KMS-11 (cell line): ENCODE data around the gene ZBTB20.

Experiments
- H2AFZ ChIP-seq: fragments of 200-600 bp; sonication (generic); 2 replicates; pipeline ENCODE4 v1.6.1; 2016; ENCODE audit warnings: antibody characterized with exemption, mixed run types, low read depth
- H3K27ac ChIP-seq: fragments of 200-600 bp; sonication (generic); 2 replicates; pipeline ENCODE4 v1.6.1; 2016; ENCODE audit warnings: mild to moderate bottlenecking, mixed run types
- H3K27me3 ChIP-seq: fragments of 200-600 bp; sonication (generic); 2 replicates; pipeline ENCODE4 v1.6.1; 2017; ENCODE audit warnings: mild to moderate bottlenecking, low read depth, mixed run types, moderate library complexity; ENCODE audit not compliant: insufficient read depth
- H3K36me3 ChIP-seq: fragments of 200-600 bp; sonication (generic); 2 replicates; pipeline ENCODE4 v1.6.1; 2017; ENCODE audit warnings: mild to moderate bottlenecking, mixed run types; ENCODE audit not compliant: insufficient read depth
- H3K4me1 ChIP-seq: fragments of 200-600 bp; sonication (generic); 2 replicates; pipeline ENCODE4 v1.6.1; 2016; ENCODE audit warnings: mild to moderate bottlenecking, low read depth, mixed run types; ENCODE audit not compliant: poor library complexity, severe bottlenecking
- H3K4me2 ChIP-seq: fragments of 200-600 bp; sonication (generic); 2 replicates; pipeline ENCODE4 v1.7.0; 2016; ENCODE audit warnings: mild to moderate bottlenecking, mixed run types
- H3K4me3 ChIP-seq: fragments of 200-600 bp; sonication (generic); IDR thresholded peaks from 2 replicates; pipeline ENCODE4 v1.6.1; 2017; ENCODE audit warnings: low read depth, low read length, mixed read lengths; ENCODE audit not compliant: insufficient read depth
- H3K79me2 ChIP-seq: fragments of 200-600 bp; sonication (generic); 2 replicates; pipeline ENCODE4 v1.6.1; 2016; ENCODE audit warnings: low read depth, mixed run types; ENCODE audit not compliant: insufficient read depth
- H3K9ac ChIP-seq: fragments of 200-600 bp; sonication (generic); 2 replicates; pipeline ENCODE4 v1.6.1; 2016; ENCODE audit warnings: mild to moderate bottlenecking, mixed run types
- H4K20me1 ChIP-seq: fragments of 200-600 bp; sonication (generic); 2 replicates; pipeline ENCODE4 v1.6.1; 2016; ENCODE audit warnings: mild to moderate bottlenecking, mixed run types; ENCODE audit not compliant: insufficient read depth
- TF ChIP-seq, protein P1 (sequence below): fragments of 200-600 bp; sonication (generic); conservative IDR thresholded peaks from 2 replicates; pipeline ENCODE4 v1.6.1; 2017; ENCODE audit warnings: low read depth, mild to moderate bottlenecking, antibody characterized with exemption, low read length, moderate library complexity, mixed read lengths

Gene ZBTB20

DNA sequence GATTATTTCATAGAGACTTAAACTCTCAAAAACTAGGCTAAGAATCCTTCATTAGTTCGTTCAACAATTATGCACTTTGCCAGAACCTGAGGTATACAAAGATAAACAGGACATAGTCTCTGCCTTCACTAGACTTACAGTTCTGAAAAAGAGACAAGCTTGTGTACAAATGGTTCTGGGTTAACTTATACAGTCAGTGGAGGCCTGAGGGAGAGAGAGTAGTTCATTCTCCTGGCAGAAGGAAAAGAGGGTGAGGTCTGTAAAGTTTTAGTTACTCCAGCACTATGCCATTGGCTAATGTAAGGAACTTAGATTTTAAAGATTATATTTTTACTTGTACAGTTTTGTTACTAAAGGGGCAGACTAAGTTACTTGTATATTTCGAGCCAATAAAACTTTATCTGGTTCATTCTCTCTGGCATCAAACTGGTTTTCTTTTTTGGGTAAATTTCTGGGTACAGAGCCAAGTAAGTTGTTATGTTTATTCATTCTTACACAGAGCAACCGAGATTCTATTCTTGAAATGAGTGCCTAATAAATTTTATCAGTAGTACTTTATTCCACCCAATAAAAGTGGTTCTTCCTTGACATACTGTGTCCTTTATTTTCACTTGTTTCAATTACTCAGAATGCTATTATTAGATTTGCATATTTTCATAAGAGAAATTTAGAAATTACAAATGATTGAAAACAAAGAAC, 574.6 kb downstream of the ZBTB20 start:
- H3K4me1 ChIP-seq = no peaks in the 10 kb centered on the region

DNA sequence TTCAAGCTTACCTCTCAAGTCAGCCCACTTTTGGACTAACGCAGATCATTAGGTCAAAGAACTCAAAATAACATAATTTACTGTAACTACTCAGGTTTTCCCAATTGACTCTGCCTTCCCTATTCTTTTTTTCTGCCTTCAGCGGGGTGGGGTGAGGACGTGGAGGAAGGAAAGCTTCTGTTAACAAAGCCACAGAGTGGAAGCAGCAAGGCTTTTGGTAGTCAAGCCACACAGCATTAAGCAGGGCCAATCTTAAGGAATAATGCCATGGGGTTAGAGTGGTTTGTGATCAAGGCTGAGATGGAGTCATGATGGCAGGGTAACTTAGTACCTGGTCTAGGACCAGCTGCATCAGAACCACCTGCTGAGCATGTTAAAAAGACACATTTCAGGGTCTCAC, 575.7 kb downstream of the ZBTB20 start:
- no peak overlapping the region for H3K9ac ChIP-seq
- H3K36me3 ChIP-seq = no peaks in the 10 kb centered on the region
- H4K20me1 ChIP-seq = no peaks in the 10 kb centered on the region
- TF ChIP-seq, protein P1, sequence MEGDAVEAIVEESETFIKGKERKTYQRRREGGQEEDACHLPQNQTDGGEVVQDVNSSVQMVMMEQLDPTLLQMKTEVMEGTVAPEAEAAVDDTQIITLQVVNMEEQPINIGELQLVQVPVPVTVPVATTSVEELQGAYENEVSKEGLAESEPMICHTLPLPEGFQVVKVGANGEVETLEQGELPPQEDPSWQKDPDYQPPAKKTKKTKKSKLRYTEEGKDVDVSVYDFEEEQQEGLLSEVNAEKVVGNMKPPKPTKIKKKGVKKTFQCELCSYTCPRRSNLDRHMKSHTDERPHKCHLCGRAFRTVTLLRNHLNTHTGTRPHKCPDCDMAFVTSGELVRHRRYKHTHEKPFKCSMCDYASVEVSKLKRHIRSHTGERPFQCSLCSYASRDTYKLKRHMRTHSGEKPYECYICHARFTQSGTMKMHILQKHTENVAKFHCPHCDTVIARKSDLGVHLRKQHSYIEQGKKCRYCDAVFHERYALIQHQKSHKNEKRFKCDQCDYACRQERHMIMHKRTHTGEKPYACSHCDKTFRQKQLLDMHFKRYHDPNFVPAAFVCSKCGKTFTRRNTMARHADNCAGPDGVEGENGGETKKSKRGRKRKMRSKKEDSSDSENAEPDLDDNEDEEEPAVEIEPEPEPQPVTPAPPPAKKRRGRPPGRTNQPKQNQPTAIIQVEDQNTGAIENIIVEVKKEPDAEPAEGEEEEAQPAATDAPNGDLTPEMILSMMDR = no peak
- no peak overlapping the region for H3K4me2 ChIP-seq
- H3K4me3 ChIP-seq = no peak overlapping the region
- H3K79me2 ChIP-seq = no peaks in the 10 kb centered on the region
- H3K27ac ChIP-seq = no peak overlapping the region
- H3K27me3 ChIP-seq = no peaks in the 10 kb centered on the region
- no peak overlapping the region for H2AFZ ChIP-seq
- no peaks in the 10 kb centered on the region for H3K4me1 ChIP-seq

More for the DNA sequence above, 574.6 kb downstream of the ZBTB20 start:
- Histone ChIP-seq H3K4me2 (no peak overlapping the region), H3K27me3 (no peaks in the 10 kb centered on the region), H3K9ac (no peak overlapping the region), H3K4me3 (no peak overlapping the region), H3K79me2 (no peaks in the 10 kb centered on the region), H2AFZ (no peak overlapping the region), H3K36me3 (no peaks in the 10 kb centered on the region), H3K27ac (no peak overlapping the region), H4K20me1 (no peaks in the 10 kb centered on the region)
- TF ChIP-seq, protein P1 = no peak

DNA sequence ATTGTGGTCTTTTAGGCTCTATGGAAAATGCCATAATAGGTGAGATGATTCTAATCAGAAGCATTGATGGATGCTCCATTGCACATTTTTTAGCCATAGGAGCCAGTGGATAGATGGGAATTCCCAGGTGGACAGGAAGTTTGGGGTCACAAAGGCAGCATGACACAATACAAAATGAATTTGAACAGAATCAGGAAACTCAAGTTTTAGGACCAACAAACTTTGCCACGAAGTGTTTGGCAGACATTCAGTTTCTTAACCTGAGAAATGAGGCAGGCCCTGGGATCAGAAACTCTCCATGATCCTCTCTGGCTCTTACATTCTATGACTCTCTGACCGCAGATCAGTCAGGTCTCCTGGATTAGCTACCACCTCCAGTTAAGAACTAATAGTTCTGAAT, 577.9 kb downstream of the ZBTB20 start:
- no peaks in the 10 kb centered on the region for H3K4me1 ChIP-seq

DNA sequence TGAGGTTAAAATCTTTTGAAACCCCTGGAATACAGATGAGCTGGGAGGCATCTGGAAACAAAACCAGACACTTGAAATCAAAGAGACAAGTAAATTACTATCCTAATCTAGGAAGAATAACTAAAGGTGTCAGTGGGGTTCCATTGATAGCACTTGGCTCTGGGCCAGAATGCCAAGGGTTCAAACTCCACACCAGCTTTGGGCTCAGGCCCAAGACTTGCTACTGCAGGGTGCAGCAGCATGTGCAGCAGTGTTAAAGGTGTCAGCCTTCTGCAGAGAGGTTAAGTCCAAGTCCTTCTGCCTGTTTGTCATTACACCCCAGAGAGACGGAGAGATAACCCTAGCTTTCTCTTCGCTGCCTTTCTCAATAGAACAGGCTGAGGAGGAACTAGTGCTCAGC, 579.3 kb downstream of the ZBTB20 start:
- Histone ChIP-seq H3K9ac (no peak overlapping the region), H3K36me3 (no peaks in the 10 kb centered on the region), H3K4me1 (no peaks in the 10 kb centered on the region), H3K27me3 (no peaks in the 10 kb centered on the region), H3K27ac (no peak overlapping the region), H3K4me2 (no peak overlapping the region), H4K20me1 (no peaks in the 10 kb centered on the region), H3K79me2 (no peaks in the 10 kb centered on the region), H3K4me3 (no peak overlapping the region), H2AFZ (no peak overlapping the region)
- TF ChIP-seq, protein P1 = no peak

More for the DNA sequence above, 577.9 kb downstream of the ZBTB20 start:
- no peaks in the 10 kb centered on the region for H3K36me3 ChIP-seq
- no peaks in the 10 kb centered on the region for H4K20me1 ChIP-seq
- TF ChIP-seq, protein P1 = no peak
- H3K9ac ChIP-seq = no peak overlapping the region
- H3K4me3 ChIP-seq = no peak overlapping the region
- H2AFZ ChIP-seq = no peak overlapping the region
- H3K27ac ChIP-seq = no peak overlapping the region
- H3K79me2 ChIP-seq = no peaks in the 10 kb centered on the region
- no peak overlapping the region for H3K4me2 ChIP-seq
- H3K27me3 ChIP-seq = no peaks in the 10 kb centered on the region
